GM21381 (cell line): ENCODE measurements around the gene FABP3.

Source experiments
- ATAC-seq: cut with Tn5 transposase; IDR thresholded peaks from one replicate; pipeline ENCODE4 v1.9.1; 2021; ENCODE audit warnings: mild to moderate bottlenecking, moderate library complexity; ENCODE audit not compliant: unreplicated experiment

Gene FABP3

DNA sequence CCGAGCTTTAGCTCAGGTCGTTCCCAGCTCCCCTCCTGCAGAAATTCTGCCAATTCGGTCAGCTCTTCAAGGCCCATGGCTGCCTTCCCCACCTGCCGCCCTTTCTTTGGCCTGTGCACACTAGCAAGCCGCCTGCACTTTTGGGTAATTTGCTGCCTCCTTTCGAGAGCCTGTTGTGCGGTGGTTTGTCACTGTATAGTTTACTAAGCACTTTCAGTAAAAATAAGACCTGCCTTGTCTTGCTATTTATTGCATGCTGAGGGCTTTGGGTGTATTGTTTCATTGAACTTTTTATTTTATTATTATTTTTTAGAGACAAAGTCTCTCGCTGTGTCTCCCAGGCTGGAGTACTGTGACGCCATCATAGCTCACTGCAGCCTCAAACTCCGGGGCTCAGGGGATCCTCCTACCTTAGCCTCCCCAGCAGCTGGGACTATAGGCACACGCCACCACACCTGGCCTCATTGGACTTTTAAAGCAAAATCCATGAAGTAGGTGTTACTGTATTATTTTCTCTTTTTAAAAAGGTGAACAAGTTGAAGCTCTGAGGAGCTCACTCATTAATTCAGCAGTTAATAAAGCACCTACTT, 1.1 kb upstream of the FABP3 start:
- ATAC-seq = no peak

DNA sequence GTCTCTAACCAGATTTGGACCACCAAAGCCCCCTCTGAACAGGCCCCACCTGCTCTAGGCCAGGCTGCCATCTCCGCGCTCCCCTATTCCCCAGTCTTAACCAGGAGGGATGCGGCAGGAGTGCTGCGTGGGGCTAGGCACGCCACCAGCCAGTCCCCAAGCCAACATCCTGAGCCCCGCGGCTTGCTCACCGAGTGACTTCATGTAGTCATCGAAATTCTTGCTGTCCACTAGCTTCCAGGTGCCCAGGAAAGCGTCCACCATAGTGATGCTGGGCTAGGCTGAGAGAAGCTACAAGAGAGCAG, 173 bp downstream of the FABP3 start:
- ATAC-seq = no peak

DNA sequence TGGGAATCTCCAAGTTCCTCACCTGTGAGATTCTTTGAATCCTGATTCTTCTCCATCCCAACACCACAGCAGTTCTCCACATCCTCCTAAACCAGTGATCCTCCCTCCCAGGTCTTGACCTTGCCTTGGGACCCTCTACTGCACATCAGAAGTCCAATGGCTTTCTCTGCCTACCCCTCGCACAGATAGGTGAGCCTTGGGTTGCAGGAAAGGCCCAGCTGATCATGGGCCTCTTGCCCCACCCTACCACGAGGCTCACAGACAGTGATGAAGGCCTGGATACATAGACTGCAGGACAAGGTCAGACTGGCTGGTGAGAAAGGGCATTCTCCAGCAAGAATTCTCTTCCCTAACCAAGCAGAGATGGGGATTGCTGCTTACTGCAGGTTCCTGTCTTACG, 825 bp downstream of the FABP3 start:
- no peak for ATAC-seq

DNA sequence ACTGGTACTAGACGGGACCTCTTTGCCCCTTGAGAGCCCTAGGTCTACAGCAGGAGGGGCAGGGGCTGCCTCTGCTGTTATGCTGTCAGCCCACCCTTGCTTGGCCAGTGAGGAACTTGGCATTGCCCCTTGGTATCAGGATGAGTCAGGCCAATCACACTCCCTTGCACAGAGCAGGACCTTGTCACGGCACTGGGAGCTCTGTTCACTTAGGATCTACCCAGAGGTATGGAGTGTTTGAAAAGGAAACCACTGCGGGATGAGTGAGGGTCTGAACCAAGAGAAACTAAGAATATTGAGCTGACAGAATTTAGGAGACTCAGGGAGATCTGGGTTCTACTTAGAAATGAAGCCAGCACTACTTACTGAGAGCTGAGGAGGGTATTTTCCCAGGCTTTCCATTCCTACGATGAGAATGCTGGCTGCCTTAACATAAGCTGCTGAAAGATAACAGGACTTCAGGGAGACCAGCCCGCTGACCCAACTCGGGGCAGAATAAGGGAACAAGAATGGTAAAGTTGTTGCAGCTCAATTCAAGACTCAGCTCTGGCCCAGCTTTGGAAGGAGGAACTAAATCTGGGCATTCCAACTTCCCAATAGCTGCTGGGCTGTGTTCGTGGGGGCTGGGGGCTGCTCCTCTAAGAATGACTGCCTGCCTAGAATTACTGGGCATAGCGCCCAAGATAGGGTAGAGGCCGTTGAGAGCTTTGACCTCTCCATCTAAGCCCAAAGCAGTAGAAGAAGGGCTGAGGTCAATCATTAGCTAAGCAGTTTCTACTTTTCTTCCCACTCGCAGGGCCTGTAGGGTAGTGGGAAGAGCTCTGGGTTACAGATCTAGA, 1.5 kb downstream of the FABP3 start:
- ATAC-seq = no peak

DNA sequence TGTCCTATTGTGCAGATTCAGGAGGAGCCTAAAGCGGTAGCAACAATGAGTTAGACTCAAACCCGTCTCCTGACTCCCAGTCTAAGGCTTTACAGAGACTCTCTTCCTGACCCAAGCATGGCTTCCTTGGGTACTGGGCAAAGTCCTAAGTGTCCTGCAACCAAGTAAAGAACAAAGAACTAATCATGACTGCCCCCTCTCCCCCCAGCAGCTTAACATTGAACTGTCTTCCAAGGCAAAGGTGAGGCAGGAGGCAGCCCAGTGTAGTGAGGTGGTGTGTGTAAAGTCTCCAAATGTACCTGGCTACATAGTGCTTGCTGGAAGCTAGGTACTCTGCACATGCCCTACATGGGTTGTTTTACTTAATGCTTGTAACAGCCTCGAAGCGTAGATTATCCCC, 2.3 kb downstream of the FABP3 start:
- ATAC-seq = no peak

DNA sequence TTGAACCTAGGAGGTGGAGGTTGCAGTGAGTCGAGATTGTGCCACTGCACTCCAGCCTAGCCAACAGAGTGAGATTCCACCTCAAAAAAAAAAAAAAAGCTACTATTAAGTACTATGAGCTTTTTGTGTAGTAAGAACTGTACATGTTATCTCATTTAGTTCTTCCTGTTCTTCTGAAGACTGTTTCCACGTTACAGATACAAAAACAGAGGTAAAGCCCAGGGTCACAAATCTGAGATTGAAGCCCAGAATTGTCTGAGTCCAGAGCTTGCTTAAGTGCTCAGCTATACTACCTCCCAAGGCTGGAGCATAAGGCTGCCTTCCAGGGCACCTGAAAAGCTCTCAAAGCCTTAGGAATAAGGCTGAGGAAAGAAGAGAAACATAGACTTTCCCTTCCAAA, 2.9 kb downstream of the FABP3 start:
- no peak for ATAC-seq

DNA sequence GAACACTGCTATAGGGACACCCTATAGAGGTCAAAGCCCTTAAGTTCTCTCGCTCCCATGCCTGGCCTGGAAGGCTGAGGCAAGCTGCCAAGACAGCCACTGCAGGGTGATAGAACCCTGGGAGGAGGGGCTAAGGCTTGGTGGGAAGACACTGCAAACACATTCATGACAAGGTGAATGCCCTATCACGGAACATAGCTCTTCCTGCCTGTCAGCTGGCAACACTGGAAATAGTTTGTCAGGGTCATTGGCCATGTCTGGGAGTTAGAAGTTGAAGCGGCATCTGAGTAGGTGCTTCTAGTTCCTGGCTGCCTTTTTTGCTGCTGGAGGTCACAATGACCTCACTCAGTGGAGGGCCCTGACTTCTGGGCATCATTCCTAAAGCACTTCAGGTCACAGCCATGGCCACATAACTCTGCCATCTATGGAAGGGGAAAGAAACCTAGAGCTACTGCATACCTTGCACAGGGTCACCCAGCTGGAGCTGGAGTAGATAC, 4.2 kb downstream of the FABP3 start:
- ATAC-seq = no peak

DNA sequence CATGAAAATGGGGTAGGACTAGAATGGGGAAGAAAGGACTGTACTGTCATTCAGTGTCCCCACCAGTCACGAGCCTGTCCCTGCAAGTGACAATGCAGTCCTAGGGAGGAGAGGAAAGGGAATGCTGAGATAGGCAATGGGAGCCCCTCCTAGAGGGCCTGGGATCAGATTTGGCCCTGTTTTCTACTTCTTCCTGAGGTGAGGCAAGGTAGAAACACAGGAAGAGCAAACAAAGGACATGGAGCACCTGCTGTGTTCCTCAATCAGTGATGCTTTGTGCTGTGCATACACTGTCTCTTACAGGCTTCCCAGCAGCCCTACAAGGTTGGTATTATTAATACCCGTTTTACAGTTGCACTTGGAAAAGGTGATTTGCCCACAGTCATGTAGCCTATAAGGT, 6.1 kb downstream of the FABP3 start:
- ATAC-seq = no peak

DNA sequence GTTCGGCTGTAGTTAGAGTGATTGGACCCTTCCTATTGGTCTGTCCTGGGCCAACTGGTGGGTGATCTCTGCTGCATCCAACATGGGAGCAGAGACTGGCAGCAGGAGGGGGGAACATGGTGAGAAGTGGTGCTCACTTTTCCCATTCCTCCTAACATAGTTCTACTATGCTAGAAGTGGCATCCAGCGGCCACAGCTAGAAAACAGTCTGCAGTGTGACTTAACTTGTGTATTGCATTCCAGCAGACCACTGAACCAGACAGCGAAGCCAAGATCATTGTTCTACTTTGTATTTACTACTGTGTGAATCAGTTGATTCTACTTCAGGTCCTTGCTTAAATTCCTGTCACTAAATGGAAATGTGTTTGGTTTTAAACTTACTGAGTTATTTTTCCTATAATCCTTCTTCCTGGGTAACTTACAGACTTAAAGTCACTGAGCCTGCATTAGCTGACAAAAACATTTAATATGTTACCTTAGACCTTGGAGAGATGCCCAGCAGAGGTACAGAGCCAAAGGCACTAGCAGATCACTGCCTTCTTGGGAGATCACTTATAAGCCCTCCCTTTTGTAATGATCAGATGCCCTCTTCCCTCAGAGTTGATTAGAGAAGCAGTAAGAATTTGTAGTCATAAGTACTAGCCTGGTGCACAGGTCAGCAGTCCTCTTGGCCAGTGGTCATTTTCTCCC, 8.2 kb downstream of the FABP3 start:
- no peak for ATAC-seq

DNA sequence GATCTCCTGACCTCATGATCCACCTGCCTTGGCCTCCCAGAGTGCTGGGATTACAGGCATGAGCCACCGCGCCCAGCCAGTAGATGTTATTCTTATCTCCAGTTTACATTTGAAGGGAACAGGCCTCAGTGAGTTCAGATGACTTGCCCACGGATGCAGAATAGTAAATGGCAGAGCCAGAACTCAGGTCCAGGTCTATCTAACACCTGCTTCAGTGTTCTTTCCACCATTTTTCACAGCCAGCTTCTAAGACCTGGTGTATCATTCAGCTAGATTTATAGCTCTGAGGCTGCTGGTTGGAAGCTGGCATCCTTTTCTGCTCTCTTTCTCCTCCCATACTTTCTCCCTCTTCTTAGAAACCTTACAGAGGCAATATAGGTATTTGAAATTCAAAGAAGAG, 10.8 kb downstream of the FABP3 start:
- ATAC-seq = no peak

DNA sequence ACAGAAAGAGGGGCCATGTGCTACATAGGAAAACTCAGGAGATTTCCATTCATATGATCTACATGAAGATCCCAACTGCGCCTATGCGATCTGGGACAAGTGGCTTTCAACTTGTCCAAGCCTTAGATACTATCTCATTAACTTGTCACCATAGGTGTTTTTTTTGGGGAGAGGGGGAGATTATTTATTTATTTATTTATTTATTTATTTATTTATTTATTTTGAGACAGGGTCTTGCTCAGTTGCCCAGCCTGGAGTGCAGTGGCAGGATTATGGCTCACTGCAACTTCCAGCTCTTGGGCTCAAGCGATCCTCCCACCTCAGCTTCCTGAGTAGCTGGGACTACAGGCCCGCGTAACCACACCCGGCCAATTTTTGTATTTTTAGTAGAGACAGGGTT, 11.3 kb downstream of the FABP3 start:
- ATAC-seq = no peak

DNA sequence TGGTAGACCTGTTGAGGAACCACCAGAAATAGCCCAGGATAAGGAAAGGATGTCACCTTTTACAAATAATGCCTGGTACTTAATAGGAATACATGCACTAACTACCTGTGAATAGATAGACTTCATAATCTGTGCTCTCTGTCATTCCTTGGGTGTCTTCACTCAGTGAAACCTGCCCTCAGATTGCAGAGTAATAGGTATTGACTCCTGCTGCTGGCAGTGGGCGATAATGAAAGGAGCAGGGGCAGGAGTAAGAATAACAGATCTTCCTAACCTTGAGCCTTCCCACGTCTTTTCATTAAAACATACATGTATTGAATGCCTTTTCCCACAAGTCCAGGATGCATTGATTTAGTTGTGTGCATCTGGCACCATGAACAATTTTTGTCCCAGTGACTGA, 16.4 kb downstream of the FABP3 start:
- ATAC-seq = no peak

DNA sequence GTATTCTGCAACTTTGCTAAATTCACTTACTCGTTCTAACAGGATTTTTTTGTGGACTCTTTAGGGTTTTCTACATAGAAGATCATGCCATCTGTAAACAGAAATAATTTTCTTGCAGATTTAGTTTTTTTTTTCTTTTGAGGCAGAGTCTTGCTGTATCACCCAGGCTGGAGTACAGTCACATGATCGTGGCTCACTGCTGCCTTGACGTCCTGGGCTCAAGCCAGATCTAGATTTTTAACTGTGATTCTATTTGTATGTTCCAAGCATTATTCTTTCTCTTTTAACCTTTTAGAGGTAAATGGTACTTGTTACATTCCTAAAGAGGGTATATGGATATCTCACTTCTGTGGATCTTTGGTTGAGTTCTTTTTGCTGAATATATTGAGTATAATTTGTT, 18.6 kb downstream of the FABP3 start:
- no peak for ATAC-seq

DNA sequence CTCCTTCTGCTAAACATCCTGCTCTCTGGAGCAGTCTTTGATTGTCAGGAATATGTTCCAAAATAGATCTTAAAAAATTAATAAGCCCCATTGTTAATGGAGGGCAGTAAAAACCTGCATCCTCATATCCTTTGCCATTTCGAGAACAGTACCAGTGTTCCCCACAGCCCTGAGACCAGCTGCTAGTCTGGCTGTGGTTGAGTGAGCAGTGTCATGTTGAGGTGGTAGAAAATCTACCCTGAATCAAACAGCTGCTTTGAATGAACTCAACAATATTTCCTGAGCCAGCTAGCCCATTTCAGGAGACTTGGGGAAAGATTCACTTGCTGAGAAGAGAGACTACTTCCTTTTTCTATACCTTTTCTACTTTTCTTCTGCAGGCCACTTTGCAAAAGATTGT, 24.4 kb downstream of the FABP3 start:
- no peak for ATAC-seq

DNA sequence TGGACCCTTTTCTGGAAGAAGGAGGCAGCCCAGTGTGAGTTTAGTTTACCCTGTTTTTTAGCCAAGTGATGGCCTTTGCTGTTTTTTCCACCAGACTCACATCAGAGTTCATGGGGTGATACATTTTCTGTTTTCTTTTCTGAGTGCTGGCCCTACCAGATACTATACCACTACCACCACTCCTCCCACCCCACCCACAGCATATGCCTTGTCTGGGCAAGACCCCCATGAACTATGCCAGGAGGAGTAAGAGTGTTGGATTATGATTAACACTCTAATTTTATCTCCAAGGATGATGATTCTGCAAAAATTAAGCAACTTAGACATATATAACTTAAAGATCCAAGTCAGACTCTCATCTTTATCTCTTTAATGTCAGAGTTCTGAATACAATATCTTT, 26.1 kb downstream of the FABP3 start:
- ATAC-seq = no peak

DNA sequence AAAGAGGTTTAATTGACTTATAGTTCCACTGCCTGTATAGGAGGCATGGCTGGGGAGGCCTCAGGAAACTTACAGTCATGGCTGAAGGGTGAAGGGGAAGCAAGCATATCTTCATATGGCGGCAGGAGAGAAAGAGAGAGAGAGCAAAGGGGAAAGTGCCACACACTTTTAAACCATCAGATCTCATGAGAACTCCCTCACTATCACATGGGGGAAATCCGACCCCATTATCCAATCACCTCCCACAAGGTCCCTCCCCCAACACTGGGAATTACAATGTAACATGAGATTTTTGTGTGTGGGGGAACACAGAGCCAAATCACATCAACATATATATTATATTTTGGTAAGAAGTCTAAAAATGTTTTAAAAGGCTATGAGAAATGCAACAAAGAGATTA, 27.2 kb downstream of the FABP3 start:
- no peak for ATAC-seq

DNA sequence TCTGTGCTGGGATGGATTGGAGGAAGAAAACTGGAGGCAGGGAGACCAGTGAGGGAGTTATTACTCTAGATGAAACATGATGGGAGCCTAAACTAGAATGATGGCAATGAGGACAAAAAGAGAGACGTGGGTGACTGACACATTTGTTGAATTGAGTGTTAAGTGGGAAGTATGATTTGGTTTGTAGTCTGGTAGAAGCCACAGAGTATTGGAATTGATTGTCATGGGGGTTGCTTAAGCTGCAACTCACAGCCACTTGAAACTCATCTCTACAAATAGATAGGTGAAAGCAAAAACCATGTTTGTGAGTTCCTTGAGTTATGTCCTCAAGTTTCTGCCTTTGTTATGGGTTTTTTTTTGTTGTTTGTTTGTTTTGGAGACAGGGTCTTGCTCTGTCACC, 28.4 kb downstream of the FABP3 start:
- ATAC-seq = no peak

DNA sequence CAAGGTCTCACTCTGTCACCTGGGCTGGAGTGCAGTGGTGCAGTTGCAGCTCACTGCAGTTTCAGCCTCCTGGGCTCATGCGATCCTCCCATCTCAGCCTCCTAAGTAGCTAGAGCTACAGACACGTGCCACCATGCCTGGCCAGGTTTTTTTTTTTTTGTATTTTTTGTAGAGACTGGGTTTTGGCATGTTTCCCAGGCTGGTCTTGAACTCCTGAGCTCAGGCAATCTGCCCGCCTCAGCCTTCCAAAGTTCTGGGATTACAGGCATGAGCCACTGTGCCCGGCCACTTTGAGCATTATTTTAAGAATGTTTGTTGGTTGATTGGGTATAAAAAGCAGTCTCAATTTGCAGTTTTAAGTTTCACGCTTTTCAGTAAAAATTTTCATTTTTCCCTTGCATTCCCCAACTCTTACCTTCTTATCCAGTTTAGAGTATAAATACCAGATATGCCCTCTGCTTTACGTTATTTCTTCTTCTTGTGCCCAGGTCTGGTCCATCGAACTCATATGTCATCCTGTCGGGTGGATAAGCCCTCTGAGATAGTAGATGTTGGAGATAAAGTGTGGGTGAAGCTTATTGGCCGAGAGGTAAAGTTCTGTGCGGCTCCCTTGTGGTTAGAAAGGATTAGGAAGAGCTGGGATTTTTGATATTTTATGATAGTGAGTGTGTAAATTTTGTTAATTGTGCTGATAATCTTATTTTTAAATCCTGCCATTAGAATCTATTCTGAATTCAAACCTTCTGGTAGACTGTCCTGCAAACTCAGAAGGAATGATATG, 36.0 kb downstream of the FABP3 start:
- no peak for ATAC-seq

DNA sequence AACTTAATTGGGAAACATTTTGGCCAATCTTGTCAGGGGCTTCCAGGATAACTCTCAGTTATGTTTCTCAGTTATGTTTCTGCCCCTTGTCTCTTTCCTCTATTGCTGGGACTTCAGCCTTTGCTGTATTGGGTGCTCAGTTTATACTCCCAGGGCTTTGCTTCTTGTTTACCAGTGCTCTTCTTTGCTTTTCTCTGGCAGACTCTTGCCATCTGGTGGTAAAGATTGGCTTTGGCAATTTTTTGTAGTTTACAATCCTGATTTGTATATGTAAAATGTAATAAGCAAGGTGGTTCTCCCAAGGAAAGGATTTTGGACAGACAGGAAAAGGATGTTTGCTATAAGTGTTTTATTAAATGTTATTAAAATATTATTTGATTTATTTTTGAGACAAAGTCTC, 37.9 kb downstream of the FABP3 start:
- ATAC-seq = no peak

DNA sequence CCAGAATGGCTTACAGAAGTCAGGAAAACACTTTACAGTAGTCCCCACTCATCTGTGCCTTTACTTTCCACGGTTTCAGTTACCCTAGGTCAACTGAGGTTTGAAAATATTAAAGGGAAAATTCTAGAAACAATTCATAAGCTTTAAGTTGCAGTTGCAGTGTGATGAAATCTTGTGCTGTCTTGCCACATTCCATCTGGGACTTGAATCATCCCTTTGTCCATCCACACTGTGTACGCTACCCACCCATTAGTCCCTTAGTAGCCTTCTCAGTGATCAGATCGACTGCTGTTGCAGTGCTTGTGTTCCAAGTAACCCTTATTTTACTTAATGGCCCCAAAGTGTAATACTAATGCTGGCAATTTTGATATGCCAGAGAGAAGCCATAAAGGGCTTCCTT, 45.5 kb downstream of the FABP3 start:
- no peak for ATAC-seq

DNA sequence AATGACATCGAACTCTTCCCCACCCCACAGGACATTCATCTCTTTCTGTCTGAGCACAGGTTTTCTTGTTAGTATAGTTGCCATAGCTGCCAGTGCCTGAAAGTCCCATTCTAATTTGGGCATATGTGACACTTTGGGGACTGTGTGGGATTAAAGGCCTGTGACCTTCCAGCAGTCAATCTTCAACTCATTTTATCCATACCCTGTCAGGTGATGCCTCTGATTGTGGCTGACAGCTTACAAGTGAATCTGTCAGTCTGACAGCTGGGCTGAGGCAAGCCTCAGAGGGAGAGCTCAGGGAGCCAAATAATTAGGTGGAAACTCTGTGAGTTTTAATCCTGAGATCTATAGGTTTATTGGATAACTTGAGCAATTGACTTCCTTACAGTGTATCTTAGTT, 46.4 kb downstream of the FABP3 start:
- no peak for ATAC-seq

DNA sequence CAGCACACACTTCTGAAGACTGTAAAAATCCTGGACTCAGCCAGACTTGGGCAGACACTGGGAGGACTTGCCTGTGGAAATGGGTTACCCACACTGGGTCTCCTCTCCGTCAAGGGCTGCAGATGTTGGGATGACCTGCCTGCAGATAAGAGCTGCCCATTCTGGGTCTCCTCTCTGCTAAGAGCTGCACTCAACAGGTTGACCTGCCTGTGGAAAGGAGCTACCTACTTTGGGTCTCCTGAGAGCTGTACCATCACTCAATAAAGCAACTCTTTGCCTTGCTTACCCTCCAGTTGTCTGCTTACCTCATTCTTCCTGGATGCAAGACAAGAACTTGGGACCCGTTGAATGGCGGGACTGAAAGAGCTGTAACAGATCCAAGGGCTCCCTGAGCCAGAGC, 47.9 kb downstream of the FABP3 start:
- no peak for ATAC-seq
